Fibroblast of skin of abdomen (primary cell): Measurements from ENCODE around the gene NOP9.
"Not testable (repeated sequence)": the region's sequence is repeated elsewhere in the genome, so short reads cannot be mapped to it uniquely, and the experiment has no call there.

ENCODE experiments used
- DNase-seq: peaks from one replicate; pipeline ENCODE4 v3.0.0-alpha.2; 2013

NOP9 gene

DNA sequence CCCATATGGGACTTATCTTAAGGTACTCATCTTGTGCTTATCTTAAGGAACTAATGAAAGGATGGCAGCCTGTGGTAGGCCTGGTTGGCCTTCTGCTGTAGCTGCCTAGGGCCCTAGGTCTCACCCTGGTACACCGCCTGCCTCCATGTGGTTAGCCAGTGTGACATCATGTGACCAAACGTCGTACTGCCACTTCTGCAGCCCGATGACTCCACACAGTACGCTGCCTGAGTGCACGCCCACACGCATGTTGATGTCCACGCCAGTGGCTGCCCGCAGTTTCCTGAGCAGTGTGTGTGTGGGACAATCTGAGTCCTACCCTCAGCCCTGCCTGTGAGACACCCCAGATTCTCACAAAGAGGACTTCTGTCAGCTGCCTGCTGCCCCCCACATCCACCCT, 30.1 kb downstream of the NOP9 start:
- DNase-seq, result no peak

GRCh38 chr14:24330973-24331674, 31.5 kb downstream of the NOP9 start:
- no peak for DNase-seq

- DNase-seq, result no peak
These were observed 32.1 kb downstream of the NOP9 start for GRCh38 chr14:24331731-24332267.

DNA sequence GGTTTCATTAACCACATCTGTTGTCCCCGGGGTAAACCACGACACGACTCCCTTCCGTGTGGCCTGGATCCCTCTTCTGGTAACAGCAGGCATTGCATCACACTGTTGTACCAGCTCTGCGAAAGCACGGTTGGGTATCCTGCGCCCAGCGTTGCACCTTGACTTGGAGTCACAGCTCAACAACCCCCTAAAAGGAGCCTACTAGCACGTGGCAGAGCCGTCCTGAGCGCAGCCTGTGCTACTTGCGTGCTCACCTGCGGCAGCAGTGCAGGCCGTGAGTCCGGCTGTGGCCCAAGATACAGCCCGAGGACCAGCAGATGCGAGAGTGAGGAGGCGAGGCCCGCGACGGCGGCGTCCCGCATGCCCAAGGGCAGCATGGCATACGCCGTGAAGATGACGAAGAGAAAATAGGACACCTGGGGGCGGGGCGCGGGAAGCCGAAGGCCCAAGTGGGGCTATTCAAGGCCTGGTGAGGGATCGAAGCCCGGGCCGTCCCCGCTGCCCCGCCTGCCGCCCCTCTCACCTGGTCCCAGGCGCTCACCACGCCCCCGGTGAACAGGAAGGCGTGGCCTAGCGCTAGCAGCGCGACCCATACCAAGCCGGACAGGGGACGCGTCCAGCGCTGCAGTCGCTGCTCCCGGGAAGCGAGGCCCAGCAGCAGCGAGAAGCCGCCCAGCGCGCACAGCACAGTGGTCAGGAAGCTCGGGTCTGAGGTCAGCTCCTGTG, 32.8 kb downstream of the NOP9 start:
- peak; percentile 44 for DNase-seq

DNA sequence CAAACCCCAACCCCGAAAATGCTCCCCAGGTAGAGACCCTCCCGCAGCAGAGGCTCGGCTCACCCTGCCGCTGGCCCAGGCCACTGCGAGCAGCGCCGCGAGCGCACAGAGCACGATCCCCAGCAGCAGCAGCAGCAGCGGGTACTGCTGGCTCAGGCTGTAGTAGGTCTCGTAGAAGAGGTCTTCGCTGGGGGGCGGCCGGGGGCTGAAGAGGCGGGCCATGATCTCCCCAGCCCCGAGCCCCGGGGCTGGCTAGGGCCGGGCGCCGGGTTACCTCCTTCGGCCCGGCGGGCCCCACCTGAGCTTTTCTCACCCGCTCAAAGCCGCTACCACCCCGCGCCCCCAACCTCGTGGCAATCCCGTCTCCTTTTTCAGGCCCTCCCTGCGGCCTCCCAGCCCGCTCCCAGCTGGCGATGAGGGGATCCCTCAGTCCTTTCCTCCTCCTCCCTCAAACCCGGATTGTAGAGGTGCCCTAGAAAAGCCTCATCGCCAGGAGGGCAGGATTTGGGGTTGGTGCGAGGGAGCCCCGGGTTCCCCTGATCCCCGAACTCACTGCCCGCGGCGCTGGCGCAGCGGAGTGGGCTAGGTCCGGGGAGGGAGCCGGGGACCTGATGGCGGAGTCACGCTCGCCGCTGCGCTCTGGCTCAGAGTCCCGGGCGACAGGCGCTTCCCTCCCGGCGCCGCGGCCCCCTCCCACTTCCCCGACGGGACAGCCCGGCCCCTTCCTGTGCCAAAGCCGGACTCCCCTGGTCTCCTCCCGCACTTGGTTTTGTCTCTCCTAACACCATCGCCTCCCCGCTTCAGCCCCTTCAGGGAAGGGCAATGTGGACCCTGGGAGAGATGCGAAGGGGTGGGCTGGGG, 35.0 kb downstream of the NOP9 start, which contains the start of gene ADCY4:
Gene ADCY4, minus strand, starts transcription at position 641 of the 861 bp plus-strand sequence. Its CDS starts 419 bp downstream, at position 222.
- DNase-seq, result no peak

DNA sequence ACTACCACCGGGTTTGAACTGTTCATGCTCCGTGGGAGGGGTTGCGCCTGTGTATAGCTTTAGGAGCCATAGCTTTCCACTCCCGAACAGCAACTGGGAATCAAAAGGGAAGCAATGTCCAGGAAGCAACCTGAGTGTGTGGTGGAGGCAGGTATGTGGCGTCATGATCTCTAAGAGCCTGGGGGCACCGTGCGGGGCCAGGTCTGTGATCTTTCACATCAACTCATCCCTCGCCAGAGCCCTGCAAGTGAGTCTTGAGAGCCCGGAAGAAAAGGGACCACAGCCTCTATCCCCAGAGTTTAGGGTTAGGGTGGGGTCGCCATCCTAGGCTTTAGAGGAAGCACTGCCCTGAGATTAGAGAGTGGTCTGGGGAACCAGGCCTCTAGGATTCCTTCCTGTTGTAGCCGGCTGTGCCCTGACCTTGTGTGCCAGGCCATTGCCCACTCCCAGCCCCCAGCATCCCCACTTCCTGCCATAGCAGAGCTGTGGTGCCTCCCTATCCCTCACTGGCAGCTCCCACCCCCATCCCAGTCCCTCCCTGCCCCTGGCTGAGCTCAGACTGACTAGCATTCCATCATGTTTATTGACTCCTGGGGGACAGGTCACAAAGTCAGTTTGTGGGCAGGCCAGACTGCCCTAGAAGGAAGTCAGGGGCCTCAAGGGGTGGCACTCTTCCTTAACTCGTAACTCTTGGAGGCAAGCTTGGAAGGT, 36.0 kb downstream of the NOP9 start:
- no peak for DNase-seq

DNA sequence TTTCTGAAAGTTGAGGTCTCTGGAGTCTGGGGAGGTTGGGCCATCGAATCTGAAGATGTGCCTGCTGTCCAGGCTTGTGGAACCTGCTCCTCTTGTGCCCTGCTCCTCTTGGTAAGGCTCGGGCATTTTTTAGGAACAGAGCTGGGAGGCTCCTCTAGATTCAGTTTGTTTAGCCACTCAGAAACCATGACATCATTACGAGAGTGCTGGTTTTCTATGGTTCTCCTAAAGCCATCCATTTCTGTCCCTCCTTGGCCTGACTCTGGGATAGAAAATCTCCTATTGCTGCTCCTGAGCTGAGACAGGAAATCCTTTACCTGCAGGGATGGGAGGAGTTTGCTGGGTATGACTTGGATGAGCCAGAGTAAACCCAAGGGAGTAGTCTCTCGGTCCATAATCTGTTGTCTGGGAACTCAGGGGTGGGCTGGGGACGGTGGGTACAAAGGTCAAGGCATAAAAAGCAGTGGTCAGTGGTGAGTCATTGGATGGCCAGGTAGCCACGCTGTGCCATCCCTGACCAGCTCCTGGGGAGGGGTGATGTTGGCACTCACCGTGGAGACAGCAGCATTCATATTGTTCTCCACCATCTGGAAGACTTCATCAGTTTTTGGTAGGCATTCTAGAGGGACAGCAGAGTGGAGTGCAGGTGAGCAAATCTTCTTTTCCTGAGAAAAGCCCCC, 37.6 kb downstream of the NOP9 start:
- DNase-seq, result no peak

- DNase-seq, result no peak
These were observed 38.1 kb downstream of the NOP9 start for GRCh38 chr14:24337824-24338175.

DNA sequence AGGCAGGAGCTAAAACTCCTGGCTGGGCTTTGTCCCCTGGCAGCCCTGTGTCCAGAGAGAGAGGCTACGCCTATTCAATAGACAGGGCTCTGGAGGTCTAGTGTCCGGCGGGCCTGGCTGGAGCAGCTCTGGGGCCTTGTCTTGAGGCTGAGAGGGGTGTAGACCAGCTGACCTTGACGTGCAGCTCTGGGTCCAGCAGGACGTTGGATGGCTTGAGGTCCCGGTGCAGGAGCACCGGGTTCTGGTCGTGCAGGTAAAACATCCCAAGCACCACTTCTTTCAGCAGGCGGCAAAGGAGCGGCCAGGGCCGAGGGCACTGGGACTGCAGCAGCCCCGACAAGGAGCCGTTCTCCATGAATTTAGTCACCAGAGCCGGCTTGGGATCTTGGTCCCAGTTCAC, 39.2 kb downstream of the NOP9 start:
- DNase-seq, result no peak

DNA sequence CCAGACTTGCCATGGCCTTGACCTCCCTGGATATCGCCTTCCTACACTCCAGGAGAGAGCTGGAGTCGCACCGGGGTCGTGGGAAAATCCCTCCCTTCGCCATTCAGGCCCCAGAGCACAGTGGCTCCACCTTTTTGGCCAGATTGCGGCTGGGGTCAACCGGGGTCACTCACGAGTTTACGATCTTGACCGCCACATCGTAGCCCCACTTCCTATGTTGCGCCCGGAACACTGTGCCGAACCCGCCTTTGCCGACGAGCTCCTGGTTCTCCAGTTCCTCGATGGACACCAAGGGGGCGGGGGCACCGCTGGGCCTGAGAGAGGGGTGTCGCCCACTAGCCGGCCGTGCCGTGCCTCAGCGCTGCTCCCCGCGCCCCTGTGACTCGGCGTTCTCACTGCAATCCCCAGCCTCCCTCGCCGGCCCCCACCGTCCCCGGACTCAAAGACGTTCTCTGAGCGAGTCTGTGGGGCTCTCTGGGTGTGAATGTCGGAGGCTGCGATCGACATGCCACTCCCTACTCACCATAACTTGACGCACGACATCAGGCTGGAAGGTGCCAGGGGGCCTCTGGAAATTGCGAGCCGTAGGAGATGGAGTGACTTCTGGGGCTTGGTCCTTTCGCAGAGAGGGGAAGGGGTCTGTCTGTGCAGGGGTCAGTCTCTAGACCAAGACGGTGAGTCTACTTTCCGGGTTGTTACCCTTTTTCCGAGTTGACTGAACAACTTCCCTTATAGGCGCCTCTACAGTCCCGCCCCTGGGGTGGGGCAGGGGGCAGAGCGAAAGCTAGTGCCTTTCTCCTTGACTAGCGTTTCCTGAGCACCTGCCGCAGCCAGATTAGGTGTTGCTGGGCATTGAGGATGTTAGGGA, 39.9 kb downstream of the NOP9 start, which contains the start of gene RIPK3:
Gene RIPK3, minus strand, starts transcription at position 708 of the 868 bp plus-strand sequence. Its CDS starts 165 bp downstream, at position 543.
- no peak for DNase-seq

- DNase-seq, result no peak
These were observed 41.0 kb downstream of the NOP9 start for GRCh38 chr14:24340606-24341005.

DNA sequence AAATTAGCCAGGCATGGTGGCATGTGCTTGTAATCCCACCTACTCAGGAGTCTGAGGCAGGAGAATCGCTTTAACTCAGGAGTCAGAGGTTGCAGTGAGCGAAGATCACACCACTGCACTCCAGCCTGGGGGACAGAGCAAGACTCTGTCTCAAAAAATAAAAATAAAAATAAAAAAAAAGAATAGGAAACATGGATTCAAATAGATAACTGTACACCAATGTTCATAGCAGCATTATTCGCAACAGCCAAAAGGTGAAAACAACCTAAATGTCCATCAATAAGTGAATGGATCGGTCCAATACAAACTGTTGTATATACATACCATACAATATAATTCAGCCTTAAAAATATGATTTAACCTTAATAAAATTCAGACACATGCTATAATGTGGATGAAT, 43.2 kb downstream of the NOP9 start:
- no peak for DNase-seq

DNA sequence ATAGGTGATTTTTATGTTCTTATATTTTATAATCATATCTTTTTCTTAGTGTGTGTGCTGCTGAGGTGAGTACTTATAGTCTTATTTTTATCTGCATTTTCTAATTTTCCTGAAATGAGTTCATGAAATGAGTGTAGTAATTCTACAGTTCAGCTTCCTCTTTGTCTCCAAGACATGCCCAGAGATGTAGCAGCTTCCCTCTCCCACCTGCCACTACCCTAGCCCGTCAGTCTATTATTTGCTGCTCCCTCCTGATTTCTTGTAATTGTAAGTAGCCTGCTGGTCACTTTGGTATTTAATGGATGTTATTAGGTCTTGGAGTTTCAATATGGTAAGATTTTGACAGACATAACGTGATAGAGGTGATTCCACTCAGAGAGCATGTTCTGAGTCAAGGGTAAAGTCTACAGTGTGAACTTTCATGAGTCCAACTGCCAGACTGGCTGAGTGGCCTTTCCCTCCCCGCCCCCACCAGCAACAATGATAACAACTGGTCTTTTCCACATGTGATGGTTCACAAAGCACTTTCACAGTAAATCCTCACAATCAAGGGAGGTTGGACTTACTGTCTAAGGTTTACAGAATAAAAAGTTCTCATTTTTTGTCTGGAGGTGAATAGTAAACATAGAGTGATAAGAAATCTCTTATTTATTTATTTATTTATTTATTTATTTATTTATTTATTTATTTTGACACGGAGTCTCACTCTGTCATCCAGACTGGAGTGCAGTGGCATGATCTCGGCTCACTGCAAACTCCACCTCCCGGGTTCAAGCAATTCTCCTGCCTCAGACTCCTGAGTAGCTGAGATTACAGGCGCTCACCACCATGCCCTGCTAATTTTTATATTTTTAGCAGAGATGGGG, 44.4 kb downstream of the NOP9 start:
- DNase-seq, result no peak

GRCh38 chr14:24347134-24347533, 47.5 kb downstream of the NOP9 start:
- no peak for DNase-seq

DNA sequence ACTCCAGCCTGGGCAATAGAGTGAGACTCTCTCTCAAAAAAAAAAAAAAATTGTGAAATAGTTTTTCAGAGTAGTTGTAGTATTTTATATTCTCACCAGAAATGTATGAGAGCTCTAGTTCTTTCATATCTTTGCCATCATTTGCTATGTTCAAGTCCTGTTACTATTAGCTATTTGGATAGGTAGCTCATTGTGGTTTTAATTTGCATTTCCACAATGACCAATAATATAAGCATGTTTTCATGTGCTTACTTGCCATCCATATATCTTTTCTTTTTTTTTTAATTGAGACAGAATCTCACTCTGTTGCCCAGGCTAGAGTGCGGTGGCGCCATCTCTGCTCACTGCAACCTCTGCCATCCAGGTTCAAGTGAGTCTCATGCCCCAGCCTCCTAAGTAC, 48.5 kb downstream of the NOP9 start:
- no peak for DNase-seq

GRCh38 chr14:24349742-24350141, 50.1 kb downstream of the NOP9 start:
- no peak for DNase-seq

- no peak for DNase-seq
These were observed 51.9 kb downstream of the NOP9 start for GRCh38 chr14:24351517-24351916.

DNA sequence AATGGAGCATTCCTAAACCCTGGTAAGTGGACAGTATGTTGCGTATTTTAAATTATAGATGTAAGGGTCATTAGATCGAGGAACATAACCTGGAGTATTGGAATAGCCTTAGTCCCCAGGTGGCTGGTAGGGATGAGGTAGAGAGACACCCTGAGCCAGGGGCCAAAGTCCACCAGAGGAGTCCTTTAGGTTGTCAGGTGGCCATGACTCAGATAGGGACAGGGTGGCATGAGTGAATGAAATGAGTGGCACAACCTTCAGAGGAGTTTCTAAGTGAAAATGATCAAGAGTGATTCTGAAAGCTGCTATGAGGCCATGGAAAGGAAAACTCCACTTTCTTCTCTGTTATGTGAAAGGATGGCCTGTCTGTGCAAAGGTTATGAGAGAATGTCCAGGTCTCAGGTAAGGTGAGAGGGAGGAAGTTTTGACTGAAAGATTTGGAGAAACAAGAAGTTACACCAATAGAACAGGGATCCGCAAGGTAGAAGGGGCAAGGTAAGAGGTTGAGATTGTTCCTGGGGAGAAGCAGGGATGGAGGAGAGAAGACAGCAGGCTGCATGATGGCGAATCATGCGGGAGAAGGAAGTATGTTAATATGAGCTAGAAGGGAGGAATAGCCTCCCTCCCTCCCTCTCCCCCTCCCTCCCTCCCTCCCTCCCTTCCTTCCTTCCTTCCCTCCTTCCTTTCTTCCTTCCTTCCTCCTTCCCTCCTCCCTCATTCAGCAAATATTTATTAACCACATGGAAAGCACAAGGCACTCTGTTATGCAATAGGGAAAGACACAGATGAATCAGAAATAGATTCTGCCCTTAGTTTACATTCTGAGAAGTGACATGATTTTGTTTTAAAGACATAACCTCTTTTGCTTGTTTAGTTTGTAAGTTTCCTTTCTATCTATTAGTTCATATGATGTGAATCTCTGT, 54.2 kb downstream of the NOP9 start:
- DNase-seq, result peak; percentile 61

- DNase-seq, result not testable (repeated sequence)
These were observed 54.8 kb downstream of the NOP9 start for GRCh38 chr14:24354482-24354825.
